ENCODE measurements around the gene NUP210.

GRCh38 chr3:13440204-13440817 is 20.2 kb upstream of the NUP210 start:
- TF ChIP-seq CTCF (IDR thresholded peaks at IDR 0.05) (no peak), POLR2A (IDR thresholded peaks at IDR 0.05) (no peak)

All from thyroid gland (tissue), 4 donors.